HG03558 (cell line): ENCODE results near the gene CEP70.
"Not testable (repeated sequence)": the region's sequence is repeated elsewhere in the genome, so short reads cannot be mapped to it uniquely, and the experiment has no call there.

Experiments
- ATAC-seq: cut with Tn5 transposase; IDR thresholded peaks from one replicate; pipeline ENCODE4 v1.9.1; 2021; ENCODE audit warnings: moderate number of reproducible peaks; ENCODE audit not compliant: unreplicated experiment; ENCODE audit errors: extremely low read depth

CEP70 gene

GRCh38 chr3:138456961-138457862 lies 136.8 kb downstream of the CEP70 start:
- no peak for ATAC-seq

GRCh38 chr3:138455801-138456716 lies 138.0 kb downstream of the CEP70 start:
- no peak for ATAC-seq

DNA sequence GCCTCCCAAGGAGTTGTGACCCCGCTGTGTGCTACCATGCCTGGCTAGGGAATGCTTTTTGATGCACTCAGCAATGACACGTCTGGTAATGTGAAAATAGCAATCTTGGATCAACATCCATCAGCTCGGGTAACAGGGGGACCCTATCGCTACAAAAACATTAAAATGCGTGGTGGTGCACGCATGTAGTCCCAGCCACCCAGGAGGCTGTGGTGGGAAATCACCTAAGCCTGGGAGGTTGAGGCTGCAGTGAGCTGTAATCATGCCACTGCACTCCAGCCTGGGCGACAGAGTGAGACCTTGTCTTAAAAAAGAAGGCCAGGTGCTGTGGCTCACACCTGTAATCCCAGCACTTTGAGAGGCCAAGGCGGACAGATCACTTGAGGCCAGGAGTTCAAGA lies 140.1 kb downstream of the CEP70 start:
- ATAC-seq = not testable (repeated sequence)

DNA sequence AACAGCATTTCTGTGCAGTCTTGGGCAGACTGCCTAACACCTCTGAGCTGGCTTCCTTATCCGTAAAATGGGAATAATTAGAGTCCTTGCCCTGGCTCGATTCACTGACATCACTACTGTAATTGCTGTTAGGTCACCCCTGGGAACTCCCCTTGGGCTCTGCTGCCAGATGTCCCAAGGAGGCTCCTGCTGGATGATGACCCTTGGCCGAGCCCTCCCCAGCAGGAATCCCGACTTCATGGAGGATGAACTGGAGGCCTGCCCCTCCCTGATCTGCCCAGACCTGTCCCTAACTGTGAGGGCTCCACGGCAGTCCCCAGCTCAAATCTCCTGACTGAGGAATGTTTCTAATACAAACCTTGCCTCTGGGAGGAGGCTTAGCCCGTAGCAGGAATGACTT lies 141.6 kb downstream of the CEP70 start:
- no peak for ATAC-seq

DNA sequence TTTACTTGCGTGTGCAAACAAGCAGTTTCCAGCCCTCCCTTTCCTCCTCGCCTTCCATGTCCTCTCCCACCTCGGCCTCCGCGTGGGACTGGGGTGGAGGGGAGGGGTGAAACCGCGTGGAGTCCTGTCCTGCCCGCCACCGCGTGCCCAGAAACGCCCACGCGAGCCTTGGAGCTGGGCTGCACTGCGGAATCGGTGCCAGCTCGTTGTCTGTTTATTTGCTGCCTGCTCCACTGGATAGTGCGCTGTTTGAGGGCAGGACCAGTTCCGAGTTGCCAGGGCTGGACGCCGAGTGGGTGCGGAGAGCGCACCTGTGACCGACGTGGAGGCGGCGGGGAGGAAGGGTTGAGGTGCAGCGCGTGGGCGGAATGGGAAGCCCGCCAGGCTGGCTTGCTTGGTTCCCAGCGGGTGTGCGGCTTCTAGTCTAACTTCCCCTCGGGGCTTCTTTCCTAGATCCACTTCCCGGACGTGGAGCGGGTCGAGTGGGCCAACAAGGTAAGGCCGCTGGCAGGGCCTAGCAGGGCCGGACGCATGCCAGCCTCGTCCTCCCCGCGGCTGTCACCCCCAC lies 142.4 kb downstream of the CEP70 start:
- ATAC-seq = no peak

DNA sequence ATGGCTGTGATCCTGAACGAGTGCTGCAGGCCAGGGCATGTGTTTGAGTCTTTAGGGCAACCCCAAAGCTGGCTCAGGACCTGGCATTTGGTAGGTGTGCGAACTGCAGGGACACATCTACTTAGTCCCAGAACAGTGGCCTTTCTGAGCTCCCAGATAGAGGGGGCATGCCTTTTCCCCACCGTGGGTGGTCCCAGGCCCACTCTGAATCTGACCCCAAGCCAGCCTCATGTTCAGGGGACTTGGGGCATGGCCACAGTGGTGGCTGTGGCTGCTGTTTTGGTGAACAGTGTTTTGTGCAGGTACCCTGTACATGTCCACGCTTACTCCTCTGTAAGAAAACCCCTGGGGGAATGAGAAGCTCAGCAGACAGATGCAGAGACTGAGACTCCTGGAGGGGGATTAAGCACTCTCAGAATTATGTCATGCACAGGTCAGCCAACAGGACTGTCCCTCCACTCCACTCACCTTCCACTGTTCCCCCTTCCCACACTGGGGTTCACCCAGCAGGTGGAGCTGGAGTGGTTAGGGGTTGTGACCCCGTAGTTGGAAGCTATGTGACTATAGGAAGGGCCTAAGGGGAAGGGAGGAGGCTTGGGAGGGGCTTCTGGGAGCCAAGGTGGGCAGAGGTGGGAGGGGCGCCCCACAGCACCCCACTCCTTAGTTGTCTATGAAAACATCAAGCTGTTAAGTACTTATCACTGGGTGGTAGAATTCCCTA lies 143.2 kb downstream of the CEP70 start:
- ATAC-seq = no peak

DNA sequence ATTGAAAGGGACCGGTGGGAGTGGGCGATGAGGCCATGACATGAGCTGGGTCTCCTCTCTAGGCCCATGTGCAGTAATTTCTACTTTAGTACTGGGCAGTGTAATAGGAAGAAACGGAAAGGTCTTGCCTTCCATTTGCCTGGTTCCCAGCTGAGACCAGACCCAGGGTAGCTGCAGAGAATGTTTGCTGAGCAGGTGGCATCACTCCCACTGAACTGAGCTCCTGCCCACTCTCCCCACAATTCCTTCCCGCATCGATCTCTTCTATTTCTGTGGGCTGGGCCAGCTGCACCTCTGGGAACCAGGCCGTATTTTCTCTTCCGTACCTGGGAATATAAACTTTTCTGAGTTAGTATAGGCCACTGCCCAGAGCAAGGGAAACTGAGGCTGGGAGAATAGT lies 143.9 kb downstream of the CEP70 start:
- no peak for ATAC-seq

DNA sequence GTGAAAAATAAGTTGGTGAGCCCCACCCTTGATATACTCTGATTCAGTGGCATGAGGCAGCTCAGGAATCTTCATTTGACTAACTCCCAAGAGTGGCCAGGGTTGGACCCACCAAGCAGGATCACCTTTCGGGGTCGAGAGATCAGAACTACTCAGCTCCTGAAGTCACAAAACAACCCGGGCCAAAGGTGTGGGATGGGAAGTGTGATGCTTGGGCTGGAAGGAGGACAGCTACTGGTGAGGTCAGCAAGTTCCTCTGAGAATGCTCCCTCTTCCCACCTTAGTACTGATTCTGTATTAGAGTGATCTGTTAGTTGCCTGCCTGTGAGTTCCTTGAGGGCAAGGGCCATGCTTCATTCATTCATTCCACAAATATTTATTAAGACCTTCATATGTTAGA lies 144.6 kb downstream of the CEP70 start:
- ATAC-seq = no peak

GRCh38 chr3:138448631-138449030 lies 145.4 kb downstream of the CEP70 start:
- ATAC-seq = no peak

DNA sequence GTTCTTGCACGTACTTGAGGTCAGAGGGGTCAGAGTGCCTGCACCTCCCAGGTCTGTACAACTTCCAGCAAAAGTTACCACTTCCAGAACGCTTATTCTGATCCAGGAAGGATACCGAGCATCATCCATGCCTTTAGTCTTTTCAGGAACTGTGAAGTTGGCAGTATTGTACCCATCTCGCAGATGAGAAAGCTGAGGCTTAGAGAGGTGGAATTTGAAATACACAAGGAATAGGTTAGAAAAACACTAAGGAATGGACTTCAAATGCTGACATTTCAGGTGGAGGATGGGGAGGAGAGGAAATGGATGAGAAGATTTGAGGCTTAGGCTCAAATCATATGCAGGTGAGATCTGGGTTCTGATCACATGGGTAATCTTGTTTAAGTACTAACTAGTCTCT lies 148.4 kb downstream of the CEP70 start:
- ATAC-seq = no peak

GRCh38 chr3:138445236-138445635 lies 148.8 kb downstream of the CEP70 start:
- no peak for ATAC-seq
